ENCODE measurements around the gene MAX.
A peak's percentile ranks its signal among the peaks of the same experiment; 100 is the strongest.

MAX gene, protein sequence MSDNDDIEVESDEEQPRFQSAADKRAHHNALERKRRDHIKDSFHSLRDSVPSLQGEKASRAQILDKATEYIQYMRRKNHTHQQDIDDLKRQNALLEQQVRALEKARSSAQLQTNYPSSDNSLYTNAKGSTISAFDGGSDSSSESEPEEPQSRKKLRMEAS
- long read RNA-seq, donor 1, transcript MAX-205 (5 exons, 1,546 nt): minor isoform, 16 of 42 reads
- long read RNA-seq, donor 1, transcript MAX-204 (4 exons, 1,973 nt): major isoform, 19 of 42 reads
- long read RNA-seq, donor 1, partial matches to known transcripts: 0 of 42 reads
- long read RNA-seq, donor 1, other reads (novel, unspliced or antisense): 0 of 42 reads
- long read RNA-seq, donor 2, transcript MAX-205 (5 exons, 1,546 nt): minor isoform, 5 of 26 reads
- long read RNA-seq, donor 2, transcript MAX-204 (4 exons, 1,973 nt): major isoform, 12 of 26 reads
- long read RNA-seq, donor 2, partial matches to known transcripts: 0 of 26 reads
- long read RNA-seq, donor 2, other reads (novel, unspliced or antisense): 0 of 26 reads
- long read RNA-seq, donor 3, transcript MAX-204 (4 exons, 1,973 nt): major isoform, 10 of 23 reads
- long read RNA-seq, donor 3, partial matches to known transcripts: 0 of 23 reads
- long read RNA-seq, donor 3, other reads (novel, unspliced or antisense): 0 of 23 reads
- long read RNA-seq, donor 4, transcript MAX-205 (5 exons, 1,546 nt): minor isoform, 10 of 37 reads
- long read RNA-seq, donor 4, transcript MAX-204 (4 exons, 1,973 nt): major isoform, 16 of 37 reads
- long read RNA-seq, donor 4, partial matches to known transcripts: 6 of 37 reads
- long read RNA-seq, donor 4, other reads (novel, unspliced or antisense): 0 of 37 reads
- long read RNA-seq, donor 5, transcript MAX-205 (5 exons, 1,546 nt): minor isoform, 13 of 37 reads
- long read RNA-seq, donor 5, transcript MAX-204 (4 exons, 1,973 nt): major isoform, 19 of 37 reads
- long read RNA-seq, donor 5, partial matches to known transcripts: 0 of 37 reads
- long read RNA-seq, donor 5, other reads (novel, unspliced or antisense): 0 of 37 reads
- long read RNA-seq, donor 6, transcript MAX-204 (4 exons, 1,973 nt): major isoform, 19 of 35 reads
- long read RNA-seq, donor 6, transcript MAX-205 (5 exons, 1,546 nt): minor isoform, 13 of 35 reads
- long read RNA-seq, donor 6, partial matches to known transcripts: 0 of 35 reads
- long read RNA-seq, donor 6, other reads (novel, unspliced or antisense): 0 of 35 reads
- long read RNA-seq, donor 7: 0 reads
- long read RNA-seq, donor 8, transcript MAX-204 (4 exons, 1,973 nt): major isoform, 18 of 38 reads
- long read RNA-seq, donor 8, transcript MAX-205 (5 exons, 1,546 nt): minor isoform, 16 of 38 reads
- long read RNA-seq, donor 8, partial matches to known transcripts: 0 of 38 reads
- long read RNA-seq, donor 8, other reads (novel, unspliced or antisense): 0 of 38 reads

DNA sequence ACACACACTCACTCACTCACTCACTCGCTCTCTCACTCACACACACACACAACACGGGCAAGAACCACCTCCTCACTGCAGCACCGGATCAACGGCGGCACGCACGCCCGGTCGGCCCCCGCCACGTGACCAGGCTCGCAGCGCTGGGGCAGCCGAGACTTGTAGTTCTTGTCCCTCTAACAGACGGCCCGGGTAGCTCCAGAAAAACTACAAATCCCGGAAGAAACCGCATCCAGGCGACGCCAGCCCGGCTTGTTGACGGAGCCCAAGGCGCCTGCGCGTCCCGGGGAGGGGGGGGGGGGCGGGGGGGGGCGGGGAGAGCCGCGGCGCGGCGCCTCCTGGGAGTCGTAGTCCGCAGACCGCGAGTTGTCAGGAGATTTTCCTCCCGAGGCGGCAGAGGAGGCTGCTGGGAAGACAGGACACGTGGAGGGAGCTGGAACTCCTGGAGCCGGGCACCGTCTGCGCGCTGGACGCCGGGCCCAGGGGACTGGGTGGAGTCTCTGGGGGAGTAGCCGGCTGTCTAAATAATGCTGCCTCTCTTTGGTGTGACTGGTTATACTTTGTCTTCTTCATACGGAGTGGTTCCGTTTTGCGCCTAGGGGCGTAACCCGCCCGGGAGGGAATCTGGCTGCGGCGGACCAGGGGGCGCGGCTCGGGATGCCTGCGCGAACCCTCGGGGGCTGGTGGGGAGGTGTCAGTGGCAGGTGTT, at the start of gene MAX:
Gene MAX, minus strand, starts transcription at position 77 of the 709 bp plus-strand sequence. CDS start 178 bp downstream, outside the sequence.
- DNase-seq: peak; percentile 86

DNA sequence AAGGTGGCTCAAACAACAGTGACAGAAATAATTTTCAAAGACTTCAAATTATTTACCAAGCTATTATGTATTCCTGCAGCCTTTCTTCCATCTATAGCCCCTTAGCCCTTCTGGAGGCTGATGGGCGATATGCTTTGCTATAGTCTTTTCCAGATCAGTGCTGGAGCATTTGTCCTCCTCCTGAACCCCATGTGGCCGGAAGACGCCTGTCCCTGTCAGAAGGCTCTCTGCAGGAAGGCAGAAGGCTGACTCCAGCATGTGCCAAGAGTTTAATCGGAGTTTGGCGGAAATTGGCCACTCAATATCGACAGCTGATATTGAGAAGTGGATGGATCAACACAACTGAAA, 49.3 kb upstream of the MAX start:
- DNase-seq: no peak

GRCh38 chr14:65150898-65151608, 48.7 kb upstream of the MAX start:
- no peak for DNase-seq

- DNase-seq: no peak
Observed at GRCh38 chr14:65149116-65149515, 46.8 kb upstream of the MAX start.

DNA sequence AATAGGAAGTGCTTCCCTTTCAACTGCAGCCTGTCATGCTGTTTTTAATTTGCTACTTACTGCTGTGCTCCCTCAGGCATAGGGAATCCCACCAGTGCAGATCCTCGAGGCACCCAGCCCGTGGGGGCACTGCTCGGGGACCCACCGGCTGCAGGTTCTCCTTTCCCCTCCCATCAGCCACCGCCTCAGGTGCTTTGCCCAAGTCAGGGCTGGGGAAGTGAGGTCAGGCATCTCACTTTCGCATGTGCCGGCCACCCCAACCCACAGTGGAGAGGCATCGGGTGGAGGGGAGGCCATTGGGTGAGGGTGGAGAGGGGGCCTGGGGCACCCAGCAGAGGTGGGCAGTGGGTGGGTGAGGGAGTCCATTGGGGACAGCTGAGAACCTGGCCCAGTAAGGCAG, 41.9 kb upstream of the MAX start:
- DNase-seq: no peak

- DNase-seq: no peak
Observed at GRCh38 chr14:65142914-65143625, 40.8 kb upstream of the MAX start.

- DNase-seq: no peak
Observed at GRCh38 chr14:65142429-65142828, 40.1 kb upstream of the MAX start.

- DNase-seq: no peak
Observed at GRCh38 chr14:65141523-65141922, 39.2 kb upstream of the MAX start.

DNA sequence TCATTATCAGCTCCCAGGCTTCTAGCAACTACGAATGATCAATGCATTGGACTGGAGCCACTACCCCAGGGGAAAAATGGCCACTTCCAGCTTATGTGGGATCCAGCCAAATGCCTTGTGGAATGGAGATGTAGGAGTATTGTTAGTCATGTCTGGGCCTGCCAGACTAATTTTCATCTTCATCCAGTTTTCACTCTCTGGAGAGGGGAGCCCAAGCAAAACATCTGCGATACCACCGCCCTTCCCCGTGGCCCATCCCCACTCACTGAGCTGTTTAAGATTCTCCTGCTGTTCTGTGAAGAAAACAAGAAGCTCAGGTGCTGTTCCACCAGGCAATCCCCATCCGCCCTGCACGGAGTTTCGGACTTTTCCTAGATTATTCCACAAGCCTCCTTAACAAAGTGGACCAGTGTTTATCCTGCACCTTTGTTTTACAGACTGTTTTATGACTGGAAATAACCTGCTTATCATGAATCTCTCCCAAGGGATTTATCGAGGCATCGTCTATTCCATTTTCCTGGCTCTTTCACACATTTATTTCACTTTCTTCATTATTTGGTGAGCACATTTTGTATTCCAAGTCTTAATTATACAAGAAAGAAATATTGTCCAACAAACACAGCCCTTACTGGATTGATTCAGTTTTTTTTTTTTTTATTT, 35.5 kb upstream of the MAX start:
- DNase-seq: no peak

GRCh38 chr14:65134651-65135579, 32.6 kb upstream of the MAX start:
- DNase-seq: no peak

DNA sequence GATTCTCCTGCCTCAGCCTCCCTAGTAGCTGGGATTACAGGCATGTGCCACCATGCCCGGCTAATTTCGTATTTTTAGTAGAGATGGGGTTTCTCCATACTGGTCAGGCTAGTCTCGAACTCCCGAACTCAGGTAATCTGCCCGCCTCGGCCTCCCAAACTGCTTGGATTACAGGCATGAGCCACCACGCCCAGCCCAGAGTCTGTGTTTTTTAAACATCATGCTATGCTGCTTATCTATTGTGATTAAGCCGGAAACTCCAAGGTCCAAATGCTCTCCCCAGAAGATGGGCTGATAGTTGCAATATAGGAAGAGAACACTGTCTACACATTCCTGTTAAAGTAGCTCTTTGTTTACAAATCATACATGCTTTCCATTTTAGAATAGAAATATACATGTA, 30.5 kb upstream of the MAX start:
- no peak for DNase-seq

- DNase-seq: no peak
Observed at GRCh38 chr14:65131301-65131701, 29.0 kb upstream of the MAX start.

GRCh38 chr14:65128096-65128495, 25.8 kb upstream of the MAX start:
- no peak for DNase-seq

- DNase-seq: no peak
Observed at GRCh38 chr14:65117769-65118745, 15.7 kb upstream of the MAX start.

DNA sequence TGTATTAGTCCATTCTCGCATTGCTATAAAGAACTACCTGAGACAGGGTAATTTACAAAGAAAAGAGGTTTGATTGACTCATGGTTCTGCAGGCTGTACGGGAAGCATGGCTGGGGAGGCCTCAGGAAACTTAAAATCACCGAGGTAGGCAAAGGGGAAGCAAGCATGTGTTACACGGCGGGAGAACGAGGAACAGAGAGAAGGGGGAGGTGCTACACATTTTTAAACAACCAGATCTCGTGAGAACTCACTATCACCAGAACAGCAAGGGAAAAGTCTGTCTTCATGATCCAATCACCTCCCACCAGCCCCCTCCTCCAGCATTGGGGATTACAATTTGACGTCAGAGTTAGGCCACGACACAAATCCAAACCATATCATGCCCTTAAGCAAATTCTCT, 13.3 kb upstream of the MAX start:
- no peak for DNase-seq

DNA sequence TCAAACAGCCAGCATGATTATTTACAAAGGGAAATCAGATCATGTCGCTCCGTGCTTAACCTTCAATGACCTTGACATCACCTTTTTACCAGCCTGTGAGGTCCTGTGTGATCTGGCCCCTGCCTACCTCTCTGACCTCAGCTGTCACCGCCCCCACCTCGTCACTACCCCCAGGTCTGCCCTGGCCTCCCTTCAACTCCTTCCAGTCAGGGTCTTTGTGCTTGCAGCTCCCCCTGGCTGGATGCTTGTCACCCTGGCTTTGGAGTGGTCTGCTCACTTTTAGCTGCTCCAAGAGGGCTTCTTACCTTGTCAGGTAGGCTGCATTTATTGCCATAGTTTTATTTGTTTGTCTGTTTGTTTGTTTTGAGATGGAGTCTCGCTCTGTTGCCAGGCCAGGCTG, 8.2 kb upstream of the MAX start:
- no peak for DNase-seq

DNA sequence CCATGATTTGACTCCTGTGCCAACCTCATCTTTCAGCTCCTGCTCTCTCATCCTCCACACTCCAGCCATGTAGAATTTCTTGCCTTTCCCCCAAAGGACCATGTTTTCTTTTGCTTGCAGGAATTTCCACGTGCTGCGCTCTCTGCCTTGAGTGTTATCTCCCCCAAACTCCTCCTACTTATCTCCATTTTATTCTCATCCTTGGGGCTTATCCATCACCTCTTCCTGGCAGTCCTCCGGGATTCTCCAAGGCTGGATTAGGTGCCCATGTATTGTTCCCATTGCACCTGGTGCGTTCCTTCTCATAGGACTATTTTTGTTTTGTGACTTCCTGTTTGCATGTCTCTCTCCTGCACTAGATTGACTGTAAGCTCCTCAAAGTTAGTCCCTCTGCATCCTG, 7.0 kb upstream of the MAX start:
- DNase-seq: no peak
